Effector CD4-positive, alpha-beta T cell (primary cell): ENCODE results near the gene PYGM.

Source experiments
- DNase-seq: peaks from one replicate; pipeline ENCODE4 v3.0.0-alpha.2; 2020
- total RNA-seq: gene quantifications from one replicate; lab custom pipeline; 2026; lab: John Stamatoyannopoulos, UW

The PYGM gene
- 37.9 reads per million, percentile 62 among the genes with 10 or more reads in this experiment for total RNA-seq

DNA sequence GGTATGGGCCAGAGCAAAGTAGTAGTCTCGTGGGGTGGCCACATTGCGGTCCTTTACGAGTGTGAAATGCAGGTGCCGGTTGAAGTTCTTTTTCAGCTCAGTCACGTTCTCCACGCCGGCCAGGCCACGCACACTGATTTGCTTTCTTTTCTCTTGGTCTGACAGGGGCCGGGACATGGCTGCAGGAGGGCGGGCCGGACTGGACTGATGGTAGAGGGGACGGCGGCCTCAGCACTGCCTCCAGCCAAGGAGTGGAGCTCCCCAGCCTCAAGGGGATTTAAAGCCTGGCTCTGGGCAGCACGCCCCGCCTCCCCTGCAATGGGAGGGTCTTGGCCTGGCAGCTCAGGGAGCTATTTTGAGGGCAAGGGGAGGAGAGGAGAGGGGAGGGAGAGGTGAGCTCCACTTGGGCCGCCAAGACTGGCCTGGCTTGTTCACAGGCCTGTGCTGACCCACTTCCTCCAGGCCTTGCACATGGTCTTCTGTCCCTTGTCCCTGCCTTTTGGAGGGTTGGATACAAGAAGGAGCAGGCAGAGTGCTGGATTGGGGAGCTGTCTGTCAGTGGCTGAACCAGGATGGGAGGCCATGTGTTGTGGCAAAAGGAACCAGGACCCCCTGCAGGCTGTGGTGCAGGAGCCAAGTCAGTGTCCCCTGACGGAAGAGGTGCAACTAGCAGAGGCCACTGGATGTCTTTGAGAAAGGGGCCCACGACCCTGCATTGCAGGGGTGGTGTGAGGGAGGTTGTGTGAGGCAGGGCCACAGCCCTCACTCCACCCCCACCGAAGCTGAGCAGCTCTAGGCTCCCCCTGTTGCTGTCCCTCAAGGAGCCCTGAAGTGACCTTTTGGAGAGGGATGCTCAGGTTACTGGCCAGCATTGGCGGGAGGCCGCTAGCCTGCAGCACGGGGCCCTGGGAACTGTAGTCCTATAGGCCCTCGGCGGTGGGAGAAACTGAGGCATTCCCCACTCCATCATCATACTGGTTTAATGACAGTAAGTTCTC lies at the start of gene PYGM:
Gene PYGM, minus strand, starts transcription at position 253 of the 998 bp plus-strand sequence. Its CDS starts 76 bp downstream, at position 177.
- no peak for DNase-seq

GRCh38 chr11:64805481-64805880 lies 45.7 kb upstream of the PYGM start:
- no peak for DNase-seq

GRCh38 chr11:64804346-64805210 lies 44.8 kb upstream of the PYGM start:
- no peak for DNase-seq

- DNase-seq: no peak
Measured at GRCh38 chr11:64803846-64804345, 44.1 kb upstream of the PYGM start.

GRCh38 chr11:64803158-64803845 lies 43.5 kb upstream of the PYGM start, which contains the start of gene MAP4K2:
Gene MAP4K2, minus strand, starts transcription at chr11:64803214. Its CDS starts 65 bp downstream, at chr11:64803149.
- peak; percentile 83 for DNase-seq

DNA sequence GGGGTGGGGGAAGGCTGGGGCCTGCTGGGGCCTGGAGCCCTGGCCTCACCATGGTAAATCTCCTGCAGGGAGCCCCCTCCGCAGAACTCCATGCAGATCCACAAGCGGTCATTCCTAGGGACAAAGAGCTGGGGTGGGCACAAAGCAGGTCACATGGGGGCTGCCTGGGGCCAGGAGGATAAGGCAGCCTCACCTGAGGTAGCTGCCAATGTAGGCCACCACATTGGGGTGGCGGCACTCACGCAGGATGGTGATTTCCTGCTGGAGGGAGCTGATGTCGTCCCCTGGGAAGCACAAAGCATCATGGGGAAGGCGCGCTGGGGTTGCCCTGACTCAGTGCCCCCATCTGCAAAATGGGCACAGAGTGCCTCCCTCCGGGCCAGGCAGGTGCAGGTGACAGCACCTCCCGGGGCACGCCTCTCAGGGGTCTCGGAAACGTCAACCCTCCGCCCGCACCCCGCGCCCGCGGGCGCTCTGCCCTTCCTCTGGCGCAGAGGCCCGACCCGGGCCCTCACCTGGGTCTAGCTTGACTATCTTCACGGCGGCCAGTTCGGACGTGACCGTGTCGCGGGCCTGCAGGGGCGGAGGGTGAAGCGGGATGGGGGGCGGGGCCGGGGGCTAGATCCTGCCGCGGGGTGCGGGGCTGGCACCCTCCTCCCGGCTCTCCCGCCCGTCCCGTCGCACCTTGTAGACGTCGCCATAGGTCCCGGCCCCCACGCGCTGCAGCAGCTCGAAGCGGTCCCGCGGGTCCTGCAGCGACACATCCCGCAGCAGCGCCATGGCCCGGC lies 42.8 kb upstream of the PYGM start:
- peak; percentile 24 for DNase-seq

DNA sequence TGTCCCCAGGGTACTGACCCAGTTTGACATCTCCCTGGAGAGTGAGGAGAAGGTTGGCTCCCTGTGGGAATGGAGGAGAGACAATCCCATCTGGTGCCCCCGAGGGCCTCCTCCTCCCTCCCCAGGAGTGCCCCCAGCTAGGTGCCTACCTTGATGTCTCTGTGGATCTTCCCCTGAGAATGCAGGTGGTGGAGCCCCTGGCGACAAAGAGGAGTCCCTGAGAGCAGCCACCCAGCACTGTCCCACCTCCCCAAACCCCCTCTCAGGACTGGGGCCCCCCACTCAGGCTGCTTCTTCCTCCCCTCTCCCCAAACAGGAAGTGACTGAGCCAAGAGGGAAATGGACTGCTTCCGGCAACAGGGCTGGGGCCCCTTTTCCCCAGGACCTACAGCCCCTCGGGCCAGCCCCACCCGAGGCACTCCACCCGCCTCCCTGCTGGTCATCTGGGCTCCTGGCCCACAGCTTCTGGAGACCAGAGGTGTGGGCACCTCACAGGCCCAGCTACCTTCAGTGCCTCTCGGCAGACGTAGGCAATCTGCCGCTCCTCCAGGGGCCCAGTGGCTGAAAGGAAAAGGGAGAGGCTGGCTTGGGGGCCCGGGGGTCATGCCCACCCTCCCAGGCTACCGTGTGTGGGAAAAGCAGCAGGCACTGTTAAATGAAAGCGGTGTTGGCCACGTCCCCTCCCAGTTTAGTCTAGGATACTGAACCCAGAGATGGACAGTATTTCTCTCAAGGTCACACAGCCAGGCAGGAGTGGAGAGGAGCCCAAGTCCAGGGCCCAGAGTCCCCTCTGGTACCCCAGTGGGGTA lies 42.0 kb upstream of the PYGM start:
- no peak for DNase-seq

DNA sequence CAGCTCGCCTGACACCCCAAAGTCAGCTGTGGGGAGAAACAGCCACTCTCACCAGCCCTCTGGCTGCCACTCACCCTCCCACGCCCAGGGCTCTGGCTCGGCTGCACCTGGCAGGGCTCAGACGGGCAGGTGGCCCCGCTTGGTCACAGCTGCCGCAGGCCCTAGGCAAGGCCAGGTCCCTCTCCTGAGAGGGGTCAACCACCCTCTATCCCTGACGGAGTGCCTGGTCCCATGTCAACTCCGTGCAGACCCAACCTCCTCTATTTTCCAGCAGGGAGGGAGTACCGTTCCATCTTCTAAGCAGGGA lies 41.3 kb upstream of the PYGM start:
- no peak for DNase-seq

DNA sequence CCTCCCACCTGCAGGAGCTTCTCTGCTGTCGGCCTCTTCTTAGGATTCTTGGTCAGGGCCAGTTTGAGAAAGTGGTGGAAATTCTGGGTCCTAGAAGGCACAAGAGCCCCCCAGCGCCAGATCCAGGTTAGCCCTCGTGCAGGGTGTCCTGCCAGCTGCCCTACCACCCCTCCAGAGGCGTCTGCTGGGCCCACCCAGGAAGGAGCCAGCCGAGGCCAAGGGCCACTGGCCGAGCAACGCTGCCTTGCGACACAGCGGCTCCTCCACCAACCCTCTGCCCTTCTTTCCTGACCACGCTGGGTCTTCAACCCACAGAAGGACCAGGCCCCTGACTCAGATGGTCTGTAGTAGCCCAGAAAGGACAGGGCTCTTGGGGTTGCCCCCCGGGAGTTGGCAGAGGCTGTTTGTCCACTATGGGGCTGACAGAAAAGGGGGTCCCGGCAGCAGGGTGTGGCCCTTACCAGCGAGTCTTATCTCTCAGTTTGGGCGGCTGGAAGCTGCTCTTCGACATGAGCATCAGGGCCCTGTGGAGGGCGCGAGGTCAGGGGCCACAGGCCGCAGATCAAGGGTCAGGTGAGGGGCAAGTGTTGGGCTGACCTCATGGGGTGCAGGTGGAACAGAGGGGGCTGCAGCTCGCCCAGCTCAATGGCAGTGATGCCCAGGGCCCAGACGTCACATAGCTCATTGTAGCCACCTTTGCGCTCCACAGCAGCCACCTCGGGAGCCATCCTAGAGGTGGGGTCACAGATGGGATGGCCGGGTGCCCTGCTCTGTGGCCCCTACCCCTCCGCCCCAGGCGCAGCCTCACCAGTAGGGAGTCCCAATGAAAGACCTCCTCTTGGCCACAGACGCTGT lies 40.8 kb upstream of the PYGM start:
- no peak for DNase-seq

DNA sequence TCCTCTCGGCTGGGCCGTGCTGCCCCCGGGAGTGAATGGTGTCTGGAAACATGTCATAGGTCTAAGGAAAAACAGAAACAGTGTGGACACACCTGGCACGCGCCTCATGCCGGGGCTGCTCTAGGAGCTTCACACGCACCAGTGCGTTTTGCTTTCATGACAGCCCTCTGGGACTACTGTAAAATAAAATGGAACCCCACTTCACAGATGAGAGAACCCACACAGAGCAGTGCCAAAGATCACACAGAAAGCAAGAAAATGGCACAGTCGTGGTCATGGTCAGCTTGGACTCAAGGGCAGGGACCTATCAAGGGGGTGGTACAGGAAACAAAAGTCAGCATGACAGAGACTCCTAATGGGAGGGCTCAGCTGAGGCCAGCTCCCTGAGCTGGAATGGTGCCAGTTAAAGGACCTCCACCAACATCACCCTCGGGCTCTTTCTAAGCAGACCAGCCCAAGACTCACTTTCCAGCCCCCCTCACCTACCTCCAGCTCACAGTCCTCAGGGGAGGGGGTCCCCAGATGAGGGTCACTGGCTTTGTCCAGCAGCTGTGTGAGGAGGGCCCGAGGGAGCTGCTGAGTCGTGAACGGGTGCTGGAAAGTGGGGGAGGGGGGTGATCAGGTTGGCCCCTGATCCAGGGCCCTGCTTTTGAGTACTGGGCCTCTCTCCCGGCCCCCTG lies 40.0 kb upstream of the PYGM start:
- DNase-seq: no peak

- no peak for DNase-seq
Measured at GRCh38 chr11:64799256-64799622, 39.5 kb upstream of the PYGM start.

DNA sequence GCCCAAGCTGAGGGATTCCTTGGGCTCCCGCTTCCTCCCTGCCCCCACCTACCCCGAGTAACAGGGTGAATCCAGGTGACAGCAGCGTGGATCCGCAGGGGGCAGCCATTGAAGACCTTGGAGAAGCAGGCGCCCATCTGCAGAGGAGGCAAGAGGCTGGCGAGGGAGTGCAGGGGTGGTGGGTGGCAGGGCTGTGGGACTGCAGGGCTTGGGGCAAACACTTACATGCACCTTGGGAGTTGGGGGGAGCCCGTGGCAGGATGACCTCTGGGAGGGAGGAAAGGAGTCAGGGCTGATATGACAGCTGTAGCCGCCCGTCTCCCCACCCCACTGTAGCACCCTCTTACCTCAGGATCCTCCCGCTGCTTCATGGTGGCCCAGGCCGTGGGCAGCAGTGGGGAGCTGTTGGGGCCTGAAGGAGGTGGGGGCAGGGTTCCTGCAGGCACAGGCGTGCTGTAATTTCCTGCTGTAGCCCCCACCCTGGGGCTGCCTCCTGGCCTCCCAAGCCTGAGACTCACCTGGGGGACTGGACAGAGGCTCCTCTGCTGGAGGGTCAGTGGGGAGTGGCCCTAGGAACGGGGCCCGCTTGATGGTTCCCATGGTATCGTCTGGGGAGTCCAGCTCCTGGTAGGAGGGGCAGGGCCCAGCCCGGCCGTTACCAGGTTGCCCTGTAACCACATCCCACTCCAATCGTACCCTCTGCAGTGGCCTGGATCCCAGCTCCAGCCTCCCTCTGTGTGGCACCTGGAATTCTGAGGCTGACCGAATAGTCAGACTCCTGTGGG lies 37.2 kb upstream of the PYGM start:
- DNase-seq: no peak

- DNase-seq: no peak
Measured at GRCh38 chr11:64796047-64796756, 36.4 kb upstream of the PYGM start.

DNA sequence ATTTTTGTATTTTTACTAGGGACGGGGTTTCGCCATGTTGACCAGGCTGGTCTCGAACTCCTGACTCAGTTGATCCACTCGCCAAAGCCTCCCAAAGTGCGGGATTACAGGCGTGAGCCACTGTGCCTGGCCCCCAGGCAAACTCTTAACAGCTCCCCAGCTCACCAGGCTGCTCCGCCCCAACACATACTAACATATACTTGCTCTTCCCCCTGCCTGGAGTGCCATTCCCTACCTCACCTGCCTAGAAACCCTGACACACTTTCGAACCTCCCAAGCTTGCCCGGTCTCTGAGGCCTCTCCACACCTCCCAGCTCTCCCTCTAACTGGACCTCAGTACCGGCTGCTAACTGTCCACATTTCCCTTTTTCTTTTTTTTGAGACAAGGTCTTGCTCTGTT lies 34.8 kb upstream of the PYGM start:
- DNase-seq: no peak

DNA sequence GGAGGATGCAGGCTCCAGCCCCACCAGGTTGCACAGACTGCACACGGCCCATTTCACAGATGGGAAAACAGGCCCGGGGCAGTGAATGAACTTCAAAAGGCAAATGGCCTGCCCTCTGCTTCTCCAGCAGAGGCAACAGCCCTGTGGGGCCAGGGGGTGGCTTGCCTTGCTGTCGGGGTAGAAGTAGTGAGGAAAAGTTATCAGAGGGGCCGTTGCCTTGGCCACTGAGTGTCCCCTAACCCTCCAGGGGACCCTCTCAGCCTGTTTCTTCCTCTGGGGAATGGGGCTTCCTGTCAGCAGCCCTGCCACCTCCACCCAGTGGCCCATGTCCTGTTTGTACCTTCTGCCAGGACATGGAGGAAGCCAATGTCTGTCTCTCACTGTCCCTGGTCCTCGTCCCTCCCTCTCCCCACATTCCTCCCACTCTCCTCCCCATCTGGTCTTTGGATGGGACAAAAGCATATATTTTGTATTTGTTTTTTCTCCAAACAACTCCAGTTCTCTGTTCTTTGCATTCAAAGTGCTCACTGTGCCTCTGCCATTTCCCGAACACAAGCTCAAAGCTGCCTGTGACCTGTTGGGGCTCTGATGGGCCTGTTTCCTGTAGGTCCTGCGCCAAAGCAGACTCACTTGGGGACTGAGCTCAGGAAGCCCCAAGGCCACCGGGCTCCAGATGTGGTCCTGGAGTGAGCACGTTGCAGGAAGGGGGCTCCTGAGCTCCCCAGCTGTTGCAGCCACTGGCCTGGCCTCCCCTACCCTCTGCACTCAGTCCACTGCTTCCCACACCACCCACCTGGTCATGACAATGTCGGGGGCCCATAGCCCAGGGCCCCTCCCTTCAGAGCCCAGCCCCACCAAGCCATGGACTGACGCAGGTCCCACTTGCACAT lies 33.7 kb upstream of the PYGM start:
- DNase-seq: no peak

GRCh38 chr11:64792482-64792881 lies 32.7 kb upstream of the PYGM start:
- DNase-seq: no peak
